Neutrophil (primary cell): Measurements from ENCODE around the gene COL18A1.

ENCODE experiments used
- H3K27ac ChIP-seq: fragments of 200-600 bp; sonication (generic); 2 replicates; pipeline ENCODE4 v1.5.1; 2016; ENCODE audit warnings: mild to moderate bottlenecking, moderate library complexity
- H3K27me3 ChIP-seq: fragments of 200-600 bp; sonication (generic); 2 replicates; pipeline ENCODE4 v1.6.0; 2016; ENCODE audit warnings: mild to moderate bottlenecking
- H3K36me3 ChIP-seq: fragments of 200-600 bp; sonication (generic); 2 replicates; pipeline ENCODE4 v1.5.1; 2017
- H3K4me1 ChIP-seq, 2 experiments: fragments of 200-600 bp in 1 of 2; sonication (generic) in 1 of 2; 1 replicate in 1 of 2; 2 replicates in 1 of 2; pipeline versions ENCODE4 v1.5.1 to v1.6.1; 2013 to 2016; ENCODE audit warnings: low read depth in 1 of 2, low read length in 1 of 2, mild to moderate bottlenecking in 1 of 2, moderate library complexity in 1 of 2; ENCODE audit not compliant: control insufficient read depth in 1 of 2, insufficient read depth in 1 of 2
- H3K4me3 ChIP-seq, 2 experiments: fragments of 200-600 bp in 1 of 2; sonication (generic) in 1 of 2; 1 replicate in 1 of 2; 2 replicates in 1 of 2; pipeline ENCODE4 v1.5.1; 2013 to 2016; ENCODE audit warnings: low read depth in 1 of 2, low read length in 1 of 2, mild to moderate bottlenecking in 1 of 2, moderate library complexity in 1 of 2
- H3K9me3 ChIP-seq: fragments of 200-600 bp; sonication (generic); 2 replicates; pipeline ENCODE4 v1.5.1; 2016
- TF ChIP-seq, protein P1 (sequence below): fragments of 200-600 bp; sonication (generic); IDR thresholded peaks from 2 replicates; pipeline ENCODE4 v1.5.1; 2016; ENCODE audit warnings: antibody characterized with exemption

COL18A1 gene

DNA sequence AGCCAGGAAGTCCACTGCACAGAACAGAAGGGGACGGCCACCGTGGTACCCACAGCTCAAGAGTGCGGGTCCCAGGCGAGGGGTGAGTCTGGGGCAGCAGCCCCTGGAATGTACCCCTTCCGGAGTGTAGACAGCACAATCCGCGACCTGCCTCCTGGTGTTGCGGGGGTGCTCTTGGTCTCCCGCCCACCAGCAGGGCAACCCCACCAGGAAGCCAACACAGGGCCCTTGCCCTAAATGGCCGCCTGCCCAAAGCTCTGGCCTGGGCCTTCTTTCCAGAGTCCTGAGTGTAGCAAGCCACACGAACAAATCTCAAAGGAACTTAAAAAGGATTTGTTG lies 138.4 kb downstream of the COL18A1 start:
- H3K4me3 ChIP-seq, result peak overlapping the region; percentile 84 to 88

DNA sequence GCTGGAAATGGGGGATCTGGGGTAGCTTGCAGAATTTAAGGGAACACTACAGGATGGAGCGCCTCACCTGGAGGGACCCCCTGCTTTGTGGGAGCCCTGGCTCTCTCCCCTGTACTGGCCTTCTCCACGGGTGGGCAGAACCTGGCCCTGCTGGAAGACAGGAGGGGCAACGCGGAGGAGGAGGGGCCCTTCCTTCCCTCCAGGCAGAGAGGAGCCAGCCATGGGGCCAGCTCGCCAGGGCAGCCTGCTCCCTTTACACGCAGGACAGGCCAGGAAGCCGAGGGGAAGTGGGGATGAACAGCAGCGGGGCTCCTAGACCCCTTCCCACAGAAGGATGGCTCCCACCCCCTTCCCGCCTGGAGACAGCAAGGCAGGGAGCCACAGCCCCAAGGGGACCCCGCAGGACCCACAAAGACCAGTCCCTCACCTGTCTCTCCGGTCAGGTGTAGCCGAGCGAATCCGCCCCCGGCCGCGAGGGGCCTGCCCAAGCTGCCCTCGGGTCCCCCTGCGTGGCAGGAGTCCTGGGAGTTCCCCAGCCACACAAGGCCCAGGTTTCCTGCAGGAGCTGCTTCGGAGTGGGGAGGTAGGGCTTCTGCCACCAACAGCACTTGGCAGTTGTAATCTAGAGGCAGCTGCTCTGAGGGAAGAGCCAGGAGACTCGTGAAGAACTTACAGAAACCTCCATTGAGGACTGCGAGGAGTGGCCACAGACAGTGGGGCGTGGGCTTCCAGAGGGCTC lies 138.9 kb downstream of the COL18A1 start:
- no peaks in the 10 kb centered on the region for H3K27me3 ChIP-seq
- no peaks in the 10 kb centered on the region for H3K9me3 ChIP-seq
- peak overlapping the region; percentile 97 for H3K27ac ChIP-seq
- H3K4me3 ChIP-seq, result peak overlapping the region; percentile 84 to 88
- peaks cover 47 to 63% of the 10 kb centered on the region in 2 experiments for H3K4me1 ChIP-seq
- H3K36me3 ChIP-seq, result peaks cover 13% of the 10 kb centered on the region
- TF ChIP-seq, protein P1, sequence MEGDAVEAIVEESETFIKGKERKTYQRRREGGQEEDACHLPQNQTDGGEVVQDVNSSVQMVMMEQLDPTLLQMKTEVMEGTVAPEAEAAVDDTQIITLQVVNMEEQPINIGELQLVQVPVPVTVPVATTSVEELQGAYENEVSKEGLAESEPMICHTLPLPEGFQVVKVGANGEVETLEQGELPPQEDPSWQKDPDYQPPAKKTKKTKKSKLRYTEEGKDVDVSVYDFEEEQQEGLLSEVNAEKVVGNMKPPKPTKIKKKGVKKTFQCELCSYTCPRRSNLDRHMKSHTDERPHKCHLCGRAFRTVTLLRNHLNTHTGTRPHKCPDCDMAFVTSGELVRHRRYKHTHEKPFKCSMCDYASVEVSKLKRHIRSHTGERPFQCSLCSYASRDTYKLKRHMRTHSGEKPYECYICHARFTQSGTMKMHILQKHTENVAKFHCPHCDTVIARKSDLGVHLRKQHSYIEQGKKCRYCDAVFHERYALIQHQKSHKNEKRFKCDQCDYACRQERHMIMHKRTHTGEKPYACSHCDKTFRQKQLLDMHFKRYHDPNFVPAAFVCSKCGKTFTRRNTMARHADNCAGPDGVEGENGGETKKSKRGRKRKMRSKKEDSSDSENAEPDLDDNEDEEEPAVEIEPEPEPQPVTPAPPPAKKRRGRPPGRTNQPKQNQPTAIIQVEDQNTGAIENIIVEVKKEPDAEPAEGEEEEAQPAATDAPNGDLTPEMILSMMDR, result no peak

More for the DNA sequence above, 138.4 kb downstream of the COL18A1 start:
- peaks cover 49 to 67% of the 10 kb centered on the region in 2 experiments for H3K4me1 ChIP-seq
- TF ChIP-seq, protein P1, result no peak
- peaks cover 18% of the 10 kb centered on the region for H3K36me3 ChIP-seq
- H3K27me3 ChIP-seq, result no peaks in the 10 kb centered on the region
- H3K9me3 ChIP-seq, result no peaks in the 10 kb centered on the region
- H3K27ac ChIP-seq, result peak overlapping the region; percentile 97

DNA sequence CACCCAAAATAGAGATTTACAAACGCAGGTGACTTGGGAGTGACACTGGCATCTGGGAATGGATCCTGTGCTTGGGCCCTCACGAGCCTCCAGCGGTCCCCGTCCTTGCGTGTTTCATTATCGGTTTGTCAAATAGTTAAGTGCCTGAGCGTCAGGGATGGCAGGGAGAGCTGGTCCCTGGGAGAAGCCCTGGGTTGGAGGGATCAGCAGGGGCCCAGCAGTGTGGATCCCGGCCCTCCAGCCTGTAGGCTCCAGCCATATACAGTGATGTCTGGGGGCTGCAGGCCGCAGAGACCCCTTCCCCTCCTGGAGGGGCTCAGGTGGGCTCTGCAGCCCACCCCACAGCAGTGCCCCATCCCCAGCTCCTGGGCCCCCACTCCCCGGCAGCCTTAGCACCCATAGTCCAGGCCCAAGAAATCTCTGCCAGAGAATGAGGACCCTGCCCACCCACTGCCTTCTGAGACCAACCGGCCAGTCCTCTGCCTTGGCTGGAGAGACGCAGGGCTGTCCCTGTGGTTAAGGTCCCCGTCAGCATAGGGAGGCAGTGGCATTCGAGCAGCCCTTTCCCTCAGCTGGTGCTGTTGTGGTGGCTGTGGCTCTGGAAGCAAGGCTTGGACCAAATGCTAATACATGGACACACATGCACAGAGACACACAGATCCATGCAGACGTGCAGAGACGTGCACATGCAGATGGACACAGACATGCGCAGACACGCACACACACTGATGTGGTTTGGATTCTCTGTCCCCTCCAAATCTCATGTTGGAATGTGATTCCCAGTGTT lies 139.7 kb downstream of the COL18A1 start:
- peak overlapping the region; percentile 97 for H3K27ac ChIP-seq
- H3K36me3 ChIP-seq, result peaks cover 5% of the 10 kb centered on the region
- H3K27me3 ChIP-seq, result no peaks in the 10 kb centered on the region
- H3K4me3 ChIP-seq, result peak overlapping the region in 1 of 2 experiments; percentile 88
- H3K4me1 ChIP-seq, result peaks cover 45 to 63% of the 10 kb centered on the region in 2 experiments
- H3K9me3 ChIP-seq, result no peaks in the 10 kb centered on the region
- TF ChIP-seq, protein P1, result no peak

DNA sequence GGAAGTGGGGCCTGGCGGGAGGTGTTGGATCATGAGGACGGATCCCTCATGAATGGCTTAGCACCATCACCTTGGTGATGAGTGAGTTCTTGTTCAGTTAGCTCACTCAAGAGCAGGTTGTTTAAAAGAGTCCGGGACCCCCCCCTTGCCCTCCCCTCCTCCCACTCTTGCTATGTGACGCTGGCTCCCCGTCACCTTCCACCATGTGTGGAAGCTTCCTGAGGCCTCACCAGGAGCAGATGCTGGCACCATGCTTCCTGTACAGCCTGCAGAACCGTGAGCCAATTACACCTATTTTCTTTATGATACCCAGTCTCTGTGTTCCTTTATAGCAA lies 140.2 kb downstream of the COL18A1 start:
- Histone ChIP-seq H3K27ac (peak overlapping the region; percentile 50), H3K27me3 (no peaks in the 10 kb centered on the region), H3K9me3 (no peaks in the 10 kb centered on the region), H3K4me1 (peaks cover 45 to 63% of the 10 kb centered on the region in 2 experiments), H3K4me3 (no peak overlapping the region), H3K36me3 (no peaks in the 10 kb centered on the region)
- TF ChIP-seq, protein P1, result no peak

DNA sequence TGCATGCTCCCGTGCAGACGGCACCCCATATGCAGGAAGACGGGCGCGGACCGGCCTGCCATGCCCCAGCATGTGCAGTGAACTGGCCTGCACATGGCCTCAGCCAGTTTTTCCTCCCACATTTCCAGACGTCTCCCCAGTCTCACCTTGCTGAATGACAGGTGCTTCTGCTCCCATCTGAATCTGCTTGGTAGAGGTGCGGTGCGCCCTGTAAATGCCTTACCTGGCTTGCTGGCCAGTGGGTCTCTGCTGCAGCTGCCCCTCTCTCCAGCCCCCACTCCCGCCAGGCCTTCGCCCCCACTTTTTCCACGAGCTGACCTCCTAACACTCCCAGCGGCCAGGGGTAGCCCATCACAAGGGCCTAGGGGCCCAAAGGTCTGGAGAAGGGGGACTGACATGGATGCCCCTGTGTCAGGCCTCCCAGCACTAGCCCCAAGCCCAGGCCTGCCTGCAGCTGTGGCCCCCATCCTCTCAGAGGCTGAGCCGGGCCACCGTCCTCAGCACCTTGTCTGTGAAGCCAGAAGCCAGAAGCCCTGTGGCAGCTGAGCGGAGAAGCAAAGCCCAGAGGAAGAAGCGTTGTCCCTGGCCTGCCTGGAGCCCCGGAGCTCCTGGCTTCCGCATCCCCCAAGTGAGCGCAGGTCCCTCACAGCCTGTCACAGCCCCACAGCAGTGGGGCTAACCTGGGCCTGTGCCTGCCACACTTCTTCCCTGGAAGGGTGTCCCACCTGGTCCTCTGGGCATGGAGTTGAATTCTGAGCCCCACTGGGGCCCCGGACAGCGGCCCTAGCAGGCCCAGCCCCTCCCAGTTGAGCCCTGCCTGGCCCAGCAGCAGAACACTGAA lies 140.9 kb downstream of the COL18A1 start:
- Histone ChIP-seq H3K27me3 (no peaks in the 10 kb centered on the region), H3K36me3 (no peaks in the 10 kb centered on the region), H3K4me1 (peaks cover 42 to 62% of the 10 kb centered on the region in 2 experiments), H3K9me3 (no peaks in the 10 kb centered on the region), H3K27ac (peak overlapping the region; percentile 50), H3K4me3 (no peak overlapping the region)
- TF ChIP-seq, protein P1, result no peak
